Measurements from ENCODE around the gene RASAL1.

DNA sequence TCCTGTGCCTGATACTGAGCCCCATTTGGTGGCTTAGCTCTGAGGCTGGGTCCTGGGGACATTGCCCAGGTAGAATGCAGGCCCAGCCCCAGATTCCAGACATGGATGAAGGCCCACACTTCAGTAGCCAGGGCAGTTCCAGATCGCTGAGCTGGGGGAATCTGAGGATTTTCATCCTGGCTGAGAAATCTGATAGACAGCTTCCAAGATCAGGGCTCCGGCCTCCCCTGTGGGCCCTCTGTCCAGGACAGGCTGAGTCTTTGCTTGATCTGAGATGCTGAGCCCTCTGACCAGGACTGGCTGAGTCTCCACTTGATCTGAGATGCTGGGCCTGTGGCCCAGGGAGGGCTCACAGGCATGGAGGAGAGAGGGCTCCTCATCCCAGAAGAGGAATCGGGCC lies 3.3 kb upstream of the RASAL1 start:
- TF ChIP-seq, protein P1, sequence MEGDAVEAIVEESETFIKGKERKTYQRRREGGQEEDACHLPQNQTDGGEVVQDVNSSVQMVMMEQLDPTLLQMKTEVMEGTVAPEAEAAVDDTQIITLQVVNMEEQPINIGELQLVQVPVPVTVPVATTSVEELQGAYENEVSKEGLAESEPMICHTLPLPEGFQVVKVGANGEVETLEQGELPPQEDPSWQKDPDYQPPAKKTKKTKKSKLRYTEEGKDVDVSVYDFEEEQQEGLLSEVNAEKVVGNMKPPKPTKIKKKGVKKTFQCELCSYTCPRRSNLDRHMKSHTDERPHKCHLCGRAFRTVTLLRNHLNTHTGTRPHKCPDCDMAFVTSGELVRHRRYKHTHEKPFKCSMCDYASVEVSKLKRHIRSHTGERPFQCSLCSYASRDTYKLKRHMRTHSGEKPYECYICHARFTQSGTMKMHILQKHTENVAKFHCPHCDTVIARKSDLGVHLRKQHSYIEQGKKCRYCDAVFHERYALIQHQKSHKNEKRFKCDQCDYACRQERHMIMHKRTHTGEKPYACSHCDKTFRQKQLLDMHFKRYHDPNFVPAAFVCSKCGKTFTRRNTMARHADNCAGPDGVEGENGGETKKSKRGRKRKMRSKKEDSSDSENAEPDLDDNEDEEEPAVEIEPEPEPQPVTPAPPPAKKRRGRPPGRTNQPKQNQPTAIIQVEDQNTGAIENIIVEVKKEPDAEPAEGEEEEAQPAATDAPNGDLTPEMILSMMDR (IDR thresholded peaks at IDR 0.05 in 8 of 11, conservative IDR thresholded peaks at IDR 0.05 in 3 of 11) = no peak
- no peak for TF ChIP-seq POLR2AphosphoS5 (IDR thresholded peaks at IDR 0.05)
- TF ChIP-seq POLR2A (IDR thresholded peaks at IDR 0.05) = no peak
